Gastrocnemius medialis (tissue), 4 donors: ENCODE measurements around the gene MTMR4.

Experiments
- POLR2A ChIP-seq, 2 donors: fragments of 450-650 bp; IDR thresholded peaks; one replicate each; pipeline ENCODE4 v1.6.1; 2017; ENCODE audit warnings: antibody characterized with exemption in 2 of 2, mild to moderate bottlenecking in 2 of 2, moderate library complexity in 2 of 2
- TF ChIP-seq, protein P1 (sequence below), 5 experiments: fragments of 450-650 bp in 3 of 5; fragments of 200-600 bp in 2 of 5; sonication (generic) in 2 of 5; IDR thresholded peaks in 4 of 5; conservative IDR thresholded peaks in 1 of 5; 1 replicate in 4 of 5; 2 replicates in 1 of 5; pipeline ENCODE4 v1.5.1; 2016 to 2019; ENCODE audit warnings: antibody characterized with exemption in 5 of 5, mild to moderate bottlenecking in 3 of 5, moderate library complexity in 3 of 5

DNA sequence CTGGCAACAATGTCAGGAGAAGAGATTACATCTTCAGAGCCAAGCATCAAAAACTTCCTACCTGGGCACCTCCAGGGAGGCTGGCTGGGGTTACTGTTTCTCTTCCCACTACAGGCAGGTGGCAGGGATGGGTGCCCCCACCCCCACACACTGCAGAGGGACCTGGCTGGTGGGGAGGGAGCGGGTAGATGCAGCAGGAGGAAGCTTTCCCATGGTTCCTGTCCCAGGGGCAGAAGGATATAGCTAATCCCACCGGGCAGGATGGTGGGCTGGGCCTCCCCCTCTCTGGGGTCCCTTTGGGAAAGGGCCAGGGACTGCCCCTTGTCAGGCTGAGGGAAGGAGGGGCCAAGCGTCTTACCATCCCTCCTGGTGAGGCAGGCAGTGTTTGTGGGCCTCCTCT is 16.7 kb upstream of the MTMR4 start:
- TF ChIP-seq, protein P1, sequence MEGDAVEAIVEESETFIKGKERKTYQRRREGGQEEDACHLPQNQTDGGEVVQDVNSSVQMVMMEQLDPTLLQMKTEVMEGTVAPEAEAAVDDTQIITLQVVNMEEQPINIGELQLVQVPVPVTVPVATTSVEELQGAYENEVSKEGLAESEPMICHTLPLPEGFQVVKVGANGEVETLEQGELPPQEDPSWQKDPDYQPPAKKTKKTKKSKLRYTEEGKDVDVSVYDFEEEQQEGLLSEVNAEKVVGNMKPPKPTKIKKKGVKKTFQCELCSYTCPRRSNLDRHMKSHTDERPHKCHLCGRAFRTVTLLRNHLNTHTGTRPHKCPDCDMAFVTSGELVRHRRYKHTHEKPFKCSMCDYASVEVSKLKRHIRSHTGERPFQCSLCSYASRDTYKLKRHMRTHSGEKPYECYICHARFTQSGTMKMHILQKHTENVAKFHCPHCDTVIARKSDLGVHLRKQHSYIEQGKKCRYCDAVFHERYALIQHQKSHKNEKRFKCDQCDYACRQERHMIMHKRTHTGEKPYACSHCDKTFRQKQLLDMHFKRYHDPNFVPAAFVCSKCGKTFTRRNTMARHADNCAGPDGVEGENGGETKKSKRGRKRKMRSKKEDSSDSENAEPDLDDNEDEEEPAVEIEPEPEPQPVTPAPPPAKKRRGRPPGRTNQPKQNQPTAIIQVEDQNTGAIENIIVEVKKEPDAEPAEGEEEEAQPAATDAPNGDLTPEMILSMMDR (IDR thresholded peaks at IDR 0.05 in 4 of 5, conservative IDR thresholded peaks at IDR 0.05 in 1 of 5): no peak
- no peak for TF ChIP-seq POLR2A (IDR thresholded peaks at IDR 0.05)
